Measurements from ENCODE around the gene MRPL57.
"Not testable (repeated sequence)": the region's sequence is repeated elsewhere in the genome, so short reads cannot be mapped to it uniquely, and the experiment has no call there.

Gene MRPL57

DNA sequence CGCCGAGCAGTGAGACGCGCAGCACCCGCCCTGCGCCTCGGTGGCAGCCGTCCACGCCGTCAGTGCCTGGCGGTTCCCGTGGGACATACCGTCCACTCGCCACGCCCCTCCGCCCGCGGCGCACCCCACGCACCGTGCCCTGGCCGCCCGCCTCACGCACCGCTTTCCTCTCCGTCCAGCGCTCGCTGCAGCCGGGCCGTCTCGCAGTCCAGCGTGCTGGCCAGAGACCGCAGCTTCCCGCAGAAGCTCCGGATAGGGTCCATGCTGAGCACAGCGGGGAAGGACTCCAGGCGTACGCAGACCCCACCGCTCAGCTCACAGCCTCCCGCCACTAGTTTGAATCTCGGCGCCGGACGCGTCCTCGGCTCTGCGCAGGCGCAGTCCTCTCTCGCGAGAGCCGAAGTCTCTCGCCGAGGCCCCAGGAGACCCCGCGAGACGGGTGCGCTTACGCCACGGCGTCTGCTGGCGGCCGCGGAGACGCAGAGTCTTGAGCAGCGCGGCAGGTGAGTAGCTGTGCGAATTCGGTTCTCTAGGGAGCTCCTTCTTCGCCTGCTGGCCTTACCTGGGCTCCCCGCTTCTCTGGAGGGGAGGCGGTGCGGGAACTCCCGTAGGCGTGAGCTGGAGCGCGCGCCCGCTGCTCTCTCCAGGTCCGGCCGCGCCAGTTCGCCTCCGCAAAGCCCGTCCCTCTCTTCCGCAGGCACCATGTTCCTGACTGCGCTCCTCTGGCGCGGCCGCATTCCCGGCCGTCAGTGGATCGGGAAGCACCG, at the start of gene MRPL57, which contains the start of gene SKA3:
TSS of gene MRPL57 (plus strand) at position 444 of the 767 bp plus-strand sequence. CDS start at position 703, 259 bp downstream.
TSS of gene SKA3 (minus strand) at position 338 of the 767 bp plus-strand sequence. CDS start at position 263, 75 bp downstream.
- DNase-seq (ENCODE audit: low read depth): peak; percentile 53

- no peak for DNase-seq (ENCODE audit: low read depth)
Observed at GRCh38 chr13:21130116-21130515, 46.3 kb upstream of the MRPL57 start.

DNA sequence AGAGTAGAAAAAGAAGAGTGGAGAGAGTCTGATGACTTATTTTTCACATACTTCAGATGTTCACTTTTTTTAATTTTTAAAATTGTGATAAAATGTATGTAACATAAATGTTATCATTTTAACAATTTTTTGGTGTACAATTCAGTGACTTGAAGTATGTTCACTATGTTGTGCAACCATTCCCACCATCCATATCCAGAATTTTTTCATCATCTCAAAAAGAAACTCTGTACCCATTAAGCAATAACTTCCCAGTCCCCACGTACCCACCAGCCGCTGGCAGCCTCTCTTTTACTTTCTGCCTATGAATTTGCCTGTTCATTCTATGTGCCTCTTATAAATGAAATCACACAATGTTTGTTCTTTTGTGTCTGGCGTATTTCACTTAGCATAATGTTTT, 43.4 kb upstream of the MRPL57 start:
- DNase-seq (ENCODE audit: low read depth): no peak

DNA sequence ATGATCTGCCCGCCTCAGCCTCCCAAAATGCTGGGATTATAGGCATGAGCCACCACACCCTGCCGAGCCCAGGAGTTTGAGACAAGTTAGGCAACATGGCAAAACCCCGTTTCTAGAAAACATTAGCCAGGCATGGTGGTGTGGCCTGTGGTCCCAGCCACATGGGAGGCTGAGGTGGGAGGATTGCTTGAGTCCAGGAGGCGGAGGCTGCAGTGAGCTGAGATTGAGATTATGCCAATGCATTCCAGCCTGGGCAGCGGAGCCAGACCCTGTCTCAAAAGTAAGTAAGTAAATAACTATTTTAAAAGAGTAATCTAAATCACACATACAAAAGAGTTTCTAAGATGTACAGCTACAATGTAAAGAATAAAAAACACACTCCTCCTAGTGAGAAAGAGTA, 42.0 kb upstream of the MRPL57 start:
- no peak for DNase-seq (ENCODE audit: low read depth)

DNA sequence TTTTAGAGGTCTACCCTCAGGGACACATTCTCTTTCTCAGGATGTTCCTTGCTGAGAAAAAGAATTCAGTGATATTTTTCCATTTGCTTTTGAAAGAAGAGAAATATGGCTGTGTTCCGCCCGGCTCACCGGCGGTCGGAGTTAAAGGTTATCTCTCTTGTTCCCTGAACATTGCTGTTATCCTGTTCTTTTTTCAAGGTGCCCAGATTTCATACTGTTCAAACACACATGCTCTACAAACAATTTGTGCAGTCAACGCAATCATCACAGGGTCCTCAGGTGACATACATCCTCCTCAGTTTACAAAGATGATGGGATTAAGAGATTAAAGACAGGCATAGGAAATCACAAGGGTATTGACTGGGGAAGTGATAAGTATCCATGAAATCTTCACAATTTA, 40.6 kb upstream of the MRPL57 start:
- DNase-seq (ENCODE audit: low read depth): not testable (repeated sequence)

DNA sequence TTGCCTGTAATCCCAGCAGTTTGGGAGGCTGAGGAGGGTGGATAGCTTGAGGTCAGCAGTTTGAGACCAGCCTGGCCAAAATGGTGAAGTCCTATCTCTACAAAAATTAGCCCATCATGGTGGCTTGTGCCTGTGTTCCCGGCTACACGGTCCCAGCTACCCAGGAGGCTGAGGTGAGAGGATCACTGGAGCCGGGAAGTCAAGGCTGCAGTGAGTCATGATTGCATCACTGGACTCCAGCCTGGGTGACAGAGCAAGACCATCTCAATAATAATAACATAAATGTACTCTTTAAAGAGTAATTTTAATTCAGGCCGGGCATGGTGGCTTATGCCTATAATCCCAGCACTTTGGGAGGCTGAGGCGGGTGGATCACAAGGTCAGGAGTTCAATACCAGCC, 38.8 kb upstream of the MRPL57 start:
- no peak for DNase-seq (ENCODE audit: low read depth)

GRCh38 chr13:21138561-21138960, 37.9 kb upstream of the MRPL57 start:
- no peak for DNase-seq (ENCODE audit: low read depth)

- DNase-seq (ENCODE audit: low read depth): no peak
Observed at GRCh38 chr13:21139374-21139773, 37.1 kb upstream of the MRPL57 start.

GRCh38 chr13:21142766-21143165, 33.7 kb upstream of the MRPL57 start:
- DNase-seq (ENCODE audit: low read depth): no peak

DNA sequence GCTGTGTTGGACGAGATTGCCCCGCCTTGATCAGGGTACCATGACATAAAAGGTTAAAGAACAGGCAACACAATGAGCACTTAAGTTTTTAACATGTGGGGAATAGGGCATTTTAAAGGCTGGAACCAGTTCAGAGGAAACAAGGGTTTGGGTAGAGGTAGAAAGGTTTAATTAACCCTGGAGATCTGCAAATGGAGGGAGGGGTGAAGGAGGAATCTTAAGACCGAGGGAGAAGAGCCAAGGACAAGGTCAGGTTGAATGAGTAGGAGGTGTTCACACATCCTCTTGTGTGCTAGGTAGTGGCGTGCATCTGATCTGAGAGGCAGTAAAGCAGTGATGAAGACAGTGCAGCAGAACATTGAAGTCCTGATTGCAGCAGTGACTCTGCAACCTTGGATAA, 28.6 kb upstream of the MRPL57 start:
- DNase-seq (ENCODE audit: low read depth): no peak

GRCh38 chr13:21148557-21149258, 27.8 kb upstream of the MRPL57 start:
- no peak for DNase-seq (ENCODE audit: low read depth)

DNA sequence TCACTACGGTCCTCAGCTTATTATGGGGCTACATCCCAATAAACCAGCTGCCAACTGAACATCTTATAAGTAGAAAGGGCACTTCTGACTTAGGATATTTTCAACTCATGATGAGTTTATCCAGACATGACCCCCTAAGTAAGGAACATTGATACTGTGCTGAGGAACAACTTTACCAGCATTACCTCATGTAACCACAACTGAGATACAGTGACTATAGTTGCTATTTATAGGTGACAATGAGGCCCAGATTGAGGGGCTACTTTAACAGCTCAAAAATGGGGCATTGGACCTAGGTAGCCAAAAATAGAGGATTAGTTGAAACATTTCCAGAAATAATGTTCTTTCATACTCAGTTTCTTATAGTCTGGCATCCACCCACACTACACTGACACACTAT, 26.9 kb upstream of the MRPL57 start:
- no peak for DNase-seq (ENCODE audit: low read depth)

DNA sequence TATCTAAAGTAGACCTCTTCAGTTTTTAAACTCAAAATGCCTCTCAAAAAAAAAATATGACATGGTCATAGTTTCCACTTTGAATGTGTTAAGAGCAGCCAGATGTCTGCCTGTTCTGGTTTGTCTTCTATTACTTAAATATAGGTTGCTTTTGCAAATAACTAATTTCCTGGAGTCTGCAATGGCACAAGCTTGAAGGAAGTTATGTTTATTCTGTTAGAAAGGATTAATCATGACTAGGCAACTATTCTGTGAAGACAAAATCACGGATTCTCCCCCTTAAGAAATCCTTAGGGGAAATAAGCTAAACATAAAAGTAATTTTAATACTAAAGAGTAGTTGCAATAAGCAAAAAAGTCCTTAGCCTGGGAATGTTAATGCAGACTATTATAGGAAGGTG, 26.4 kb upstream of the MRPL57 start:
- no peak for DNase-seq (ENCODE audit: low read depth)

DNA sequence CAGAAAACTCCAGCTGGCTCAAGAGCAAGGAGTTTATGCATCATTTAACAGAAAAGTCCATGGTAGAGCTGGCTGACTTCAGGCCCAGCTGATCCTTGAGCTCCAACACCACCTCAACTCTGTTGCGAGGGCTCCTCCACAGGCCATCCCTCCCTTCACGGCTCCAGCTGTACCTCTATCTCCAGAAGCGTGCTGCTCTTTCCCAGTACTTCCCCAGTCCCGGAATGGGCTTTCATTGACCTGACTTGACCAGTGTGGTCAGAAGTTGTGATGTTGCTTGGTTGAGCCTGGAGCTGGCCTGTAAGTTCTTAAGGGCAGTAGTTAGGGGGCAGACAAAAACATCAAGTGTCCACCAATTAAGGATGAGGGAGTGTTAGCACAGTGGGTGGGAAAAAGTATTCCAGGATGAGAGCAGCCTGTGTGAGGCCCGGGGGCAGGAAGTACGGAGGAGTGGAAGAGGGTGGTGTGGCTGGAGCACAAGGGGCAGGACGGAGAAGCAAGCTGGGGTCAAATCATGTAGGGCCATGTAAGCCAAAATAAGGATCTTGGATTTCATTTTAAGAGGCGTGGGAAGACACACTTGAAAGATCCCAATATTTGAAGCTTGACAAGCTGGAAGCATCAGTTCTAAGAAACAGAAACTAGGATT, 24.1 kb upstream of the MRPL57 start:
- no peak for DNase-seq (ENCODE audit: low read depth)

GRCh38 chr13:21164631-21165030, 11.8 kb upstream of the MRPL57 start:
- DNase-seq (ENCODE audit: low read depth): no peak

DNA sequence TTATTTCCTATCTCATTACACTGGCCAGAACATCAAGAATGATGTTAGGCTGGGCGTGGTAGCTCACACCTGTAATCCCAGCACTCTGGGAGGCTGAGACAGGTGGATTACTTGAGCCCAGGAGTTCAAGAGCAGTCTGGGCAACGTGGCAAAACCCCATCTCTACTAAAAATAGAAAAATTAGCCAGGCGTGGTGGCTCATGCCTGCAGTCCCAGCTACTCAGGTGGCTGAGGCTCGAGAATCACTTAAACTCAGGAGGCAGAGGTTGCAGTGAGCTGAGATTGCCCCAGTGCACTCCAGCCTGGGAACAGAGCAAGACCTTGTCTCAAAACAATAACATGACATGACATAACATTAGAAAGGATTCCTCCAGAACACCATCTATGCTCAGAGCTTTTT, 10.9 kb upstream of the MRPL57 start:
- not testable (repeated sequence) for DNase-seq (ENCODE audit: low read depth)

- no peak for DNase-seq (ENCODE audit: low read depth)
Observed at GRCh38 chr13:21171420-21171819, 5.0 kb upstream of the MRPL57 start.

GRCh38 chr13:21173767-21174166, 2.7 kb upstream of the MRPL57 start:
- not testable (repeated sequence) for DNase-seq (ENCODE audit: low read depth)

- peak; percentile 14 for DNase-seq (ENCODE audit: low read depth)
Observed at GRCh38 chr13:21175656-21176214, 723 bp upstream of the MRPL57 start.

GRCh38 chr13:21176982-21177284, 475 bp downstream of the MRPL57 start:
- no peak for DNase-seq (ENCODE audit: low read depth)

DNA sequence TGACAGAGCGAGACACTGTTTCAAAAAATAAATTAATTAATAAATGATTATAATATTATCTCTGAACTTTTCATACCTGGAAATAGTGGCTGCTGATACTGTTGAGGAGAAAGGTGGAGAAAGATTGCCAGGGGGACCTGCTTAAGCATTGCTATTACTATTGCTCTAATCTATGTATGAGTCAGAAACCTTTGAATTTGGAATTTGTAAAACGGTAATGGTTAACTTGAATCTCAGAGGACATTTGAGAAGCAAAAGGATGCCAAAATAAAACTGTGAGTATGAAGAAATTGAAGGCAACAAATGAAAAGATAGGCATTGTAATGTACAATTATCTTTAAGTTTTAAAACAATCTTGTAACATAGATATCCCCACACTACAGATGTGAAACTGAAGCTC, 5.2 kb downstream of the MRPL57 start:
- DNase-seq (ENCODE audit: low read depth): no peak

DNA sequence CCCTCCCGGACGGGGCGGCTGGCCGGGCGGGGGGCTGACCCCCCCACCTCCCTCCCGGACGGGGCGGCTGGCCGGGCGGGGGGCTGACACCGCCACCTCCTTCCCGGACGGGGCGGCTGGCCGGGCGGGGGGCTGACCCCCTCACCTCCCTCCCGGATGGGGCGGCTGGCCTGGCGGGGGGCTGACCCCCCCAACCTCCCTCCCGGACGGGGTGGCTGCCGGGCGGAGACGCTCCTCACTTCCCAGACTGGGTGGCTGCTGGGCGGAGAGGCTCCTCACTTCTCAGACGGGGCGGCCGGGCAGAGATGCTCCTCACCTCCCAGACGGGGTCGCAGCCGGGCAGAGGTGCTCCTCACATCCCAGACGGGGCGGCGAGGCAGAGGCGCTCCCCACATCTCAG, 10.0 kb downstream of the MRPL57 start:
- DNase-seq (ENCODE audit: low read depth): not testable (repeated sequence)

GRCh38 chr13:21194756-21195155, 18.3 kb downstream of the MRPL57 start:
- DNase-seq (ENCODE audit: low read depth): not testable (repeated sequence)

All from GM04503 (cell line).